Limb (tissue), 2 donors: ENCODE data around the gene MEIS3.

Experiments
- DNase-seq, 2 donors: peaks; one replicate each; pipeline ENCODE4 v3.0.0-alpha.2; 2016; ENCODE audit errors: extremely low spot score in 2 of 2

MEIS3 gene

DNA sequence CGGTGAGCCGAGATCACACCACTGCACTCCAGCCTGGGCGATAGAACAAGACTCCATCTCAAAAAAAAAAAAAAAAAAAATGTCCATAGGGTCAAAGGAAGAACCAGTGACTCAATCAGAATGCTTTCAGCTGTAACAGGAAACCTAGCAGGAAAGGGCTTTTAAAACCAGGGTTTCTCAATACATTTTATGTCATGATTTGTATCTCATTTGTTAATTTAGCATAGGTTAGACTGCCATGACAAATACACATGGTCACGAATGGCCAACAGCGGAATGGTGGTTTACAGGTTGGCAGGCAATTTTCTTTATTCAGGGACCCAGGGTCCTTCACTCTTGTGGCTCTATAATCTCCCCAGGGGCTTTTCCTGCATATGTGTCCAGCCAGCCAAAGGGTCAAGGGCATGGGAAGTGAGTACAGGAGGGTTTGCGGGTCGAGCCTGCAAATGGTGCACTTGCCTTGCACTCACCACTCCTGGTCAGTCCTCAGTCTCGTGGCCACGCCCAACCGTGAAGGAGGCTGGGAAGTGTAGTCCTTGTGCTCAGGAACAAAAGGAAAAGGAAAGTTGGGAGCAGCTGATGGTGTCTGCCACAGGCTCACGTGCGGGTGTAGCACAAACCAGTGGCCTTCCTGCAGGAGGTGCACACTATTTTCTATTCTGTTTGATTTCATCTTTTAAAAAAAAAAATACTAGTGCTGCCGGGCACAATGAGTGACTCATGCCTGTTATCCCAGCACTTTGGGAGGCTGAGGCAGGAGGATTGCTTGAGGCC is 55.4 kb downstream of the MEIS3 start:
- no peak for DNase-seq

DNA sequence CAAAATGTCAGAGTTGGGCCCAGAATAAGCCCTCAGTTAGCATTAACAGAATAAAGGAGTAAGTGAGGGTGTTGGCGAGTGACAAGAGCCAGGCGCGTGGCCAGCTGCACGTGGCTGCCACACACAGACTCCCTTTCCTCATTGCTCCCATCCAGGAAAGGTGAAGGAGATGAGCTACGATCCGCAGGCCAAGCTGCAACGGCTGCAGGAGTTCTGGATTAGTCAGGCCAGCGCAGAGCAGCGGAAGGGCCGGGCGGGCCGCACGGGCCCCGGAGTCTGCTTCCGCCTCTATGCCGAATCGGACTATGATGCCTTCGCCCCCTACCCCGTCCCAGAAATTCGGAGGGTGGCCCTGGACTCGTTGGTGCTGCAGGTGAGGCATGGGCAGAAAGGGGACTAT is 57.0 kb downstream of the MEIS3 start:
- no peak for DNase-seq

GRCh38 chr19:47358936-47359335 is 60.4 kb downstream of the MEIS3 start:
- no peak for DNase-seq

DNA sequence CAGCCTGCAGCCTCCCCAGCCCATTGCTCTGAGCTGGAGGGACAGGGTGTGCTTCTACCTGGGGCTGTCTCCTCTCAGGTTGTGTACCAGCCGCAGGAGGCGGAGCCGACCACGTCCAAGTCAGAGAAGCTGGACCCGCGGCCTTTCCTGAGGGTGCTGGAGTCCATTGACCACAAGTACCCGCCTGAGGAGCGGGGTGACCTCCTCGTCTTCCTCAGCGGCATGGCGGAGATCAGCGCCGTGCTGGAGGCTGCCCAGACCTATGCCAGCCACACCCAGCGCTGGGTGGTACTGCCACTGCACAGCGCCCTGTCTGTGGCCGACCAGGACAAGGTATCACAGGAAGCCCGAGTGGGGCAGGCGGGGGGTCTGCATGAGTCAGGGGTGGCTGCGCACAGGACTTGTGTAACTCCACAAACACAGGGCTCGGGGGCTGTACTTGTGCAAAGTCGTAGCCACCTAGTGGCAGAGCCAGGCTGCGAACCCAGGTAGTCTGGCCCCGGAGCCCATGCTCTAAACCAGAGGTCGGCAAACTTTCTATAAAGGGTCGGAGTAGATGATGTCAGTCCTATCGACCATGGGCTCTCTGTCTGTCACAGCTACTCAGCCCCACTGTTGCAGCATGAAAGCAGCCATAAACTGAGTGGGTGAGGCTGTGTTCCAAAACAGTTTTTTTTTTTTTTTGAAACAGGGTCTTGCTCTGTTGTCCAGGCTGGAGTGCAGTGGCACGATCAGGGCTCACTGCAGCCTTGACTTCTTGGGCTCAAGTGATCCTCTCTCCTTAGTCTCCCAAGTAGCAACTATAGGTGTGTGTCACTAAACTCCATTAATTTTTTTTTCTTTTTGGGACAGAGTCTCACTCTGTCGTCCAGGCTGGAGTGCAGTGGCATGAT is 61.3 kb downstream of the MEIS3 start:
- no peak for DNase-seq

- no peak for DNase-seq
Observed at GRCh38 chr19:47356900-47357299, 62.4 kb downstream of the MEIS3 start.

- DNase-seq = no peak
Observed at GRCh38 chr19:47353307-47353712, 66.0 kb downstream of the MEIS3 start.
